A549 (cell line): ENCODE results near the gene PIP4K2A.

Source experiments
- MYC ChIP-seq: IDR thresholded peaks from 2 replicates; pipeline ENCODE4 v1.6.1; 2012; ENCODE audit warnings: mild to moderate bottlenecking, inconsistent platforms, low read length, improper control_type of control experiment, borderline replicate concordance
- SMC3 ChIP-seq: fragments of >200 bp; sonication (Bioruptor Twin); formaldehyde crosslinking; IDR thresholded peaks from 3 replicates; pipeline ENCODE4 v1.6.1; 2018; ENCODE audit warnings: inconsistent platforms

- TF ChIP-seq MYC = no peak
- no peak for TF ChIP-seq SMC3
Observed at GRCh38 chr10:22491931-22492615, 222.3 kb downstream of the PIP4K2A start.
